H1 (cell line): Measurements from ENCODE around the gene SV2B. TPM values are rescaled to one million over a fixed set of nuclear protein-coding genes. Genes with fewer than 3 reads are reported as not detected.

Experiments
- CTCF ChIA-PET: fragments of 300-600 bp; sonication (Branson Sonifier 250); formaldehyde crosslinking; loops from one replicate; lab custom pipeline; 2021; ENCODE audit not compliant: partially characterized antibody; lab: Charles Lee
- POLR2A ChIA-PET: fragments of 300-600 bp; sonication (Branson Sonifier 250); formaldehyde crosslinking; loops from one replicate; lab custom pipeline; 2021; ENCODE audit warnings: inconsistent platforms; ENCODE audit not compliant: partially characterized antibody; lab: Charles Lee
- DNase-seq, 2 experiments: peaks; one replicate each; pipeline versions ENCODE4 v3.0.0 to v3.0.0-alpha.2; 2010 to 2022; ENCODE audit warnings: low spot score in 2 of 2, low read depth in 1 of 2, mixed read lengths in 1 of 2
- FAIRE-seq: peaks from 2 replicates; lab custom pipeline; 2011; peaks lifted over from hg19 to GRCh38; lab: Jason Lieb, UNC
- H2AFZ ChIP-seq: 2 replicates; pipeline ENCODE4 v1.8.1; 2012; ENCODE audit warnings: low read length, inconsistent platforms
- H2AK5ac ChIP-seq: 2 replicates; pipeline ENCODE4 v1.6.1; 2013; ENCODE audit warnings: low read depth, low read length
- H2BK120ac ChIP-seq: replicated peaks from 2 replicates; pipeline ENCODE3; 2013; ENCODE audit warnings: low read depth, low read length, inconsistent platforms
- H2BK12ac ChIP-seq: 2 replicates; pipeline ENCODE4 v1.6.1; 2013; ENCODE audit warnings: low read depth, low read length
- H2BK15ac ChIP-seq: 2 replicates; pipeline ENCODE4 v1.6.1; 2013; ENCODE audit warnings: low read length
- H2BK20ac ChIP-seq: 2 replicates; pipeline ENCODE4 v1.6.1; 2013; ENCODE audit warnings: low read length
- H2BK5ac ChIP-seq: 2 replicates; pipeline ENCODE4 v1.6.1; 2013; ENCODE audit warnings: low read depth, low read length
- H3K14ac ChIP-seq: 2 replicates; pipeline ENCODE4 v1.6.1; 2013; ENCODE audit warnings: inconsistent platforms; ENCODE audit not compliant: insufficient read length
- H3K18ac ChIP-seq: 2 replicates; pipeline ENCODE4 v1.6.1; 2013; ENCODE audit warnings: low read length; ENCODE audit errors: extremely low read depth
- H3K23ac ChIP-seq: 2 replicates; pipeline ENCODE4 v1.6.1; 2013; ENCODE audit warnings: inconsistent platforms; ENCODE audit not compliant: insufficient read length
- H3K23me2 ChIP-seq: 2 replicates; pipeline ENCODE4 v1.6.1; 2013; ENCODE audit warnings: low read depth, low read length
- H3K27ac ChIP-seq: 2 replicates; pipeline ENCODE4 v1.6.1; 2011; ENCODE audit warnings: low read depth, low read length, inconsistent platforms
- H3K27me3 ChIP-seq, 4 experiments: replicated peaks in 1 of 4; 1 replicate in 1 of 4; 2 replicates in 3 of 4; pipeline versions ENCODE4 v1.6.1 to v1.8.1; 2011 to 2013; ENCODE audit warnings: low read length in 3 of 4, mild to moderate bottlenecking in 3 of 4, inconsistent platforms in 2 of 4, mixed read lengths in 2 of 4, moderate library complexity in 1 of 4; ENCODE audit not compliant: control insufficient read depth in 3 of 4, insufficient read depth in 3 of 4; ENCODE audit errors: extremely low read depth in 1 of 4
- H3K36me3 ChIP-seq, 4 experiments: 2 replicates each; pipeline versions ENCODE4 v1.6.1 to v1.8.1; 2011 to 2013; ENCODE audit warnings: mild to moderate bottlenecking in 4 of 4, low read length in 3 of 4, moderate library complexity in 2 of 4, control low read depth in 1 of 4, inconsistent platforms in 1 of 4; ENCODE audit not compliant: insufficient read depth in 4 of 4, control insufficient read depth in 2 of 4
- H3K4ac ChIP-seq: replicated peaks from 2 replicates; pipeline ENCODE3; 2013; ENCODE audit warnings: low read length, low read depth, mixed read lengths, inconsistent platforms; ENCODE audit not compliant: insufficient read length
- H3K4me1 ChIP-seq, 4 experiments: replicated peaks in 1 of 4; 1 replicate in 1 of 4; 2 replicates in 3 of 4; pipeline versions ENCODE4 v1.6.1 to v1.8.1; 2011 to 2013; ENCODE audit warnings: low read length in 3 of 4, inconsistent platforms in 2 of 4, mixed read lengths in 1 of 4; ENCODE audit not compliant: insufficient read depth in 4 of 4, control insufficient read depth in 3 of 4
- H3K4me2 ChIP-seq, 2 experiments: 2 replicates each; pipeline versions ENCODE4 v1.6.1 to v1.8.1; 2011 to 2013; ENCODE audit warnings: low read depth in 2 of 2, low read length in 2 of 2, control low read depth in 1 of 2, inconsistent platforms in 1 of 2, mild to moderate bottlenecking in 1 of 2; ENCODE audit not compliant: insufficient read depth in 1 of 2
- H3K4me3 ChIP-seq, 4 experiments: fragments of 200-600, 300-600 bp in 1 of 4; sonication (generic), shearing (Covaris generic), sonication (Bioruptor Twin) in 1 of 4; 2 replicates each; pipeline versions ENCODE4 v1.5.1 to v1.8.1; 2011 to 2016; ENCODE audit warnings: low read length in 4 of 4, low read depth in 3 of 4, control low read depth in 2 of 4, inconsistent platforms in 2 of 4, mild to moderate bottlenecking in 2 of 4, mixed read lengths in 1 of 4, moderate library complexity in 1 of 4; ENCODE audit not compliant: insufficient read depth in 2 of 4; ENCODE audit errors: extremely low read depth in 1 of 4
- H3K56ac ChIP-seq: replicated peaks from 2 replicates; pipeline ENCODE3; 2013; ENCODE audit warnings: low read depth, mild to moderate bottlenecking, mixed read lengths, low read length, inconsistent platforms; ENCODE audit not compliant: insufficient read length
- H3K79me1 ChIP-seq: 2 replicates; pipeline ENCODE4 v1.6.1; 2013; ENCODE audit warnings: low read depth, low read length, control low read depth
- H3K79me2 ChIP-seq, 2 experiments: 2 replicates each; pipeline versions ENCODE4 v1.6.1 to v1.8.1; 2012 to 2013; ENCODE audit warnings: low read length in 2 of 2, mild to moderate bottlenecking in 2 of 2, inconsistent platforms in 1 of 2; ENCODE audit not compliant: insufficient read depth in 2 of 2, control insufficient read depth in 1 of 2
- H3K9ac ChIP-seq, 4 experiments: replicated peaks in 1 of 4; 1 replicate in 1 of 4; 2 replicates in 3 of 4; pipeline versions ENCODE4 v1.6.1 to v1.8.1; 2011 to 2013; ENCODE audit warnings: low read depth in 3 of 4, low read length in 3 of 4, control low read depth in 2 of 4, mild to moderate bottlenecking in 2 of 4, moderate library complexity in 2 of 4, inconsistent platforms in 1 of 4; ENCODE audit errors: extremely low read depth in 1 of 4
- H3K9me3 ChIP-seq, 2 experiments: 2 replicates each; pipeline versions ENCODE4 v1.6.1 to v1.8.1; 2012 to 2013; ENCODE audit warnings: mild to moderate bottlenecking in 2 of 2, moderate library complexity in 2 of 2, control low read depth in 1 of 2, inconsistent platforms in 1 of 2, low read depth in 1 of 2, low read length in 1 of 2, mixed read lengths in 1 of 2; ENCODE audit not compliant: insufficient read depth in 2 of 2
- H4K20me1 ChIP-seq, 2 experiments: replicated peaks in 1 of 2; 2 replicates each; pipeline versions ENCODE3 to v1.8.1; 2011 to 2013; ENCODE audit warnings: inconsistent platforms in 2 of 2, low read length in 2 of 2, mild to moderate bottlenecking in 1 of 2; ENCODE audit not compliant: insufficient read depth in 2 of 2, control insufficient read depth in 1 of 2
- H4K5ac ChIP-seq: 2 replicates; pipeline ENCODE4 v1.6.1; 2013; ENCODE audit warnings: low read length, low read depth, mixed read lengths, inconsistent platforms; ENCODE audit not compliant: insufficient read length
- H4K8ac ChIP-seq: 2 replicates; pipeline ENCODE4 v1.8.0; 2013; ENCODE audit warnings: mild to moderate bottlenecking, moderate library complexity, low read length, inconsistent platforms; ENCODE audit not compliant: insufficient read depth; ENCODE audit errors: extremely low read depth
- H4K91ac ChIP-seq: replicated peaks from 2 replicates; pipeline ENCODE3; 2013; ENCODE audit warnings: low read length, mixed read lengths, inconsistent platforms; ENCODE audit not compliant: insufficient read length
- CEBPB ChIP-seq: IDR thresholded peaks from 2 replicates; pipeline ENCODE4 v1.6.1; 2012; ENCODE audit warnings: low read depth, low read length
- CTCF ChIP-seq, 3 experiments: IDR thresholded peaks; 1 replicate in 2 of 3; 2 replicates in 1 of 3; pipeline versions ENCODE4 v1.5.1 to v1.6.1; 2011; ENCODE audit warnings: low read length in 3 of 3, mild to moderate bottlenecking in 3 of 3, inconsistent platforms in 2 of 3, low read depth in 1 of 3, moderate library complexity in 1 of 3; ENCODE audit not compliant: insufficient read depth in 1 of 3; ENCODE audit errors: control extremely low read depth in 1 of 3
- JUN ChIP-seq: IDR thresholded peaks from 2 replicates; pipeline ENCODE4 v1.6.1; 2011; ENCODE audit warnings: low read depth, mild to moderate bottlenecking, improper control_type of control experiment, low read length
- POLR2AphosphoS5 ChIP-seq: IDR thresholded peaks from 2 replicates; pipeline ENCODE4 v1.6.1; 2011; ENCODE audit warnings: low read depth, low read length
- RAD21 ChIP-seq, 2 experiments: IDR thresholded peaks in 1 of 2; conservative IDR thresholded peaks in 1 of 2; 2 replicates each; pipeline ENCODE4 v1.6.1; 2011; ENCODE audit warnings: low read depth in 2 of 2, low read length in 2 of 2, improper control_type of control experiment in 1 of 2, inconsistent platforms in 1 of 2, mild to moderate bottlenecking in 1 of 2, moderate library complexity in 1 of 2
- RFX5 ChIP-seq: IDR thresholded peaks from 2 replicates; pipeline ENCODE4 v1.6.1; 2011; ENCODE audit warnings: low read depth, low read length, improper control_type of control experiment, borderline replicate concordance
- USF2 ChIP-seq: IDR thresholded peaks from 2 replicates; pipeline ENCODE4 v1.6.1; 2011; ENCODE audit warnings: low read length, improper control_type of control experiment
- YY1 ChIP-seq: IDR thresholded peaks from 2 replicates; pipeline ENCODE4 v1.6.1; 2011; ENCODE audit warnings: low read depth, mild to moderate bottlenecking, low read length
- WGBS, 2 experiments: shearing (Covaris generic) in 1 of 2; methylation state at CpG; one replicate each; pipeline versions ENCODE4 v1.1.6 to v1.1.7; 2013 to 2015; ENCODE audit warnings: low lambda C conversion rate in 2 of 2, mixed read lengths in 2 of 2, inconsistent platforms in 1 of 2, low coverage in 1 of 2, missing lambda C conversion rate in 1 of 2; ENCODE audit not compliant: insufficient replicate concordance in 2 of 2, insufficient coverage in 1 of 2, insufficient read length in 1 of 2; ENCODE audit errors: extremely low coverage in 1 of 2, missing lambda C conversion rate in 1 of 2; 5-methylcytosine and 5-hydroxymethylcytosine counted together
- polyA plus RNA-seq, 7 experiments: library from polyadenylated mRNA; depleted of rRNA in 3 of 7; stranded (reverse) in 5 of 7; unstranded in 2 of 7; fragments of >200 nt in 5 of 7; fragments of 200-250 nt in 2 of 7; gene quantifications; 1 replicate in 5 of 7; 2 replicates in 1 of 7; 4 replicates in 1 of 7; pipeline versions ENCODE4 v1.2.1 to v1.2.3, GENCODE V29; 2011 to 2013; ENCODE audit warnings: missing spikeins in 2 of 7, mixed read lengths in 2 of 7
- total RNA-seq: library from RNA; stranded (reverse); fragmentation: NEBNext Ultra II Directional; extraction: Animal tissue kit (Norgen Biotek cat#: 25700); gene quantifications from 2 replicates; pipeline ENCODE4 v1.2.1, GENCODE V29; 2021

Gene SV2B
- total and polyA plus RNA-seq, 2 of the 8 experiments (the other 6 are each of a cell fraction or from before 2014, with no cell fraction given) = 0.09 to 0.20 TPM

- H3K14ac ChIP-seq = no peak overlapping the region
- no peaks in the 10 kb centered on the region for H4K20me1 ChIP-seq
- H3K4ac ChIP-seq = no peak overlapping the region
- no peak overlapping the region for H2BK15ac ChIP-seq
- H3K9me3 ChIP-seq = no peaks in the 10 kb centered on the region
- H3K79me2 ChIP-seq = no peaks in the 10 kb centered on the region
- H3K4me3 ChIP-seq = no peak overlapping the region
- no peak overlapping the region for H4K8ac ChIP-seq
- H3K27me3 ChIP-seq = no peaks in the 10 kb centered on the region
- no peak overlapping the region for H4K5ac ChIP-seq
- CTCF ChIA-PET = interaction anchor here (0.6 to 8.6 kb wide), 48 partner anchors 10 to 1352 kb away, joined by 3 to 145 read pairs (median 5); partner anchors contain the start of genes MAN2A2, SV2B and VPS33B
- H2BK12ac ChIP-seq = no peak overlapping the region
- 0 out of 4 replicates have a peak overlapping the region, but pooled peaks of 1 of the 2 experiments have one; percentile 20 for H3K4me2 ChIP-seq
- no peaks in the 10 kb centered on the region for H3K23me2 ChIP-seq
- H2AFZ ChIP-seq = peak overlapping the region; percentile 55; the same call in 1 of the 2 replicates
- WGBS, 2 experiments = 43% methylated on average over 11 of the region's 11 CpGs; no CpG with 5 or more reads in 1 of the 2 experiments
- H3K18ac ChIP-seq = no peak overlapping the region
- no peak overlapping the region for H2AK5ac ChIP-seq
- H3K79me1 ChIP-seq = no peaks in the 10 kb centered on the region
- TF ChIP-seq CEBPB (no peak), JUN (no peak), CTCF (IDR thresholded peaks at IDR 0.05; ENCODE audit: control extremely low read depth in 1 of 3, insufficient read depth in 1 of 3, low read depth in 1 of 3, low read length in 3 of 3) (peak; percentile 77 to 96 (median 89)), RAD21 (IDR thresholded peaks at IDR 0.05 in 1 of 2, conservative IDR thresholded peaks at IDR 0.05 in 1 of 2; ENCODE audit: low read depth in 2 of 2, low read length in 2 of 2) (peak; percentile 98 to 99), USF2 (no peak), POLR2AphosphoS5 (no peak), RFX5 (no peak), YY1 (peak; percentile 73)
- TF ChIP-seq, all 59 proteins: peak for 3
- Histone ChIP-seq H2BK120ac (no peak overlapping the region), H4K91ac (no peak overlapping the region), H3K9ac (no peak overlapping the region), H2BK20ac (no peak overlapping the region), H3K23ac (no peak overlapping the region), H3K27ac (no peak overlapping the region), H2BK5ac (no peak overlapping the region), H3K56ac (no peak overlapping the region), H3K4me1 (no peaks in the 10 kb centered on the region), H3K36me3 (no peaks in the 10 kb centered on the region)
- POLR2A ChIA-PET = no interaction called here
- DNase-seq (peak; percentile 49 to 72), FAIRE-seq (peak; percentile 99)
Measured at GRCh38 chr15:91055548-91056331, 44.3 kb upstream of the SV2B start.
